Activated CD4-positive, alpha-beta T cell treated with anti-CD3 and anti-CD28 coated beads, Interleukin-2, Interleukin-6, amounts not matched to agents 100 ng/mL and 50 ng/mL, durations not matched to agents 16 hours and 8 hours (primary cell): ENCODE results near the gene GMPR.
"Not testable (repeated sequence)": the region's sequence is repeated elsewhere in the genome, so short reads cannot be mapped to it uniquely, and the experiment has no call there.

ENCODE experiments used
- DNase-seq: peaks from one replicate; pipeline ENCODE4 v3.0.0-alpha.2; 2020

GMPR gene

GRCh38 chr6:16251706-16252105 is 13.3 kb downstream of the GMPR start:
- no peak for DNase-seq

GRCh38 chr6:16252686-16253299 is 14.4 kb downstream of the GMPR start:
- DNase-seq: no peak

GRCh38 chr6:16253399-16254144 is 15.2 kb downstream of the GMPR start:
- no peak for DNase-seq

DNA sequence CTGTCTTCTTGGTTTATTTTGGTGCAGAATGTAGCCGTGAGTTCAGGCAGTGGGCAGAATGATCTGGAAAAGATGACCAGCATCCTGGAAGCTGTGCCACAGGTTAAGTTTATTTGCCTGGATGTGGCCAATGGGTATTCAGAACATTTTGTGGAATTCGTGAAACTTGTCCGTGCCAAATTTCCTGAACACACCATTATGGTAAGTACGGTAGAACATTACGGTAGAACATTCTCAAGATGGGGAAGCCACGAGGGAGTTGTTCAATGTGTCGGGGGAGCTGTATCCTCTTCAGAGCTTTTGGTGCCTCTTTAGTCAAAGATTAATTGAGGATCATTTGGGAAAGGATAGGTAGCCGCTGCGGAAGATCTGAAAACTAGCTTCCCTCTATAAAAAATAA is 16.1 kb downstream of the GMPR start:
- no peak for DNase-seq

DNA sequence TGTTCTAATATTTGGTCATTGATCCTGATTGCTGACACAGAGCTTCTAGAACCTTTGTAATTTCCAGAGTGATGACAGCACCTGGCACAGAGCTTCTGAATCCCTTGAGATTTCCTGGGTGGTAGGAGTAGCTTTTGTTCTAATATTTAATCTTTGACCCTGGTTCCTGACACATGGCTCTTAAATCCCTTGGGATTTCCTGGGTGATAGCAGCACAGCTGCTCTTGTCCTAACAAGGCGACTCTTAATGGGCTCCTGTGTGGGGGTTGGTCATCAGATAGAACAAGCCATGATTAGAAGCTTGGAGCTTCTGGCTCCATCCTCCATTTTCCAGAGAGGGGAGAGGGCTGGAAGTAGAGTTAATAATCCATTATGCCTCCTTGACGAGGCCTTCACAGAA is 18.4 kb downstream of the GMPR start:
- no peak for DNase-seq

- no peak for DNase-seq
Observed at GRCh38 chr6:16257999-16258708, 19.8 kb downstream of the GMPR start.

DNA sequence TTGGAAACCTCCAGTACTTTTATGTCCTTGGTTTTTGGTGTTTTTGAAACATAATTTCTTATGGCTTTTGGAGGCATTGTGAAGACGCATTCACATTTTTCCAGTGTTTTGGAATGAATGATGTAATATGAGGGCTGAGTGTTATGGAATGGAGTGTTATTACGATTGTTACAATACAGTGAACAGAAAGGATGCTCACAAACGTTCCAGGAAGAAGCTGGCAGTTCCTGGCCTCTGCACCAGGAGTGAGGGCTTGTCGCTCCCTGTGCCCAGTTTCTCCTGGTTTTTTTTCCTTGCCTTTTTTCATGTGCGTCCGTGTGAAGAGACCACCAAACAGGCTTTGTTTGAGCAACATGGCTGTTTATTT is 20.3 kb downstream of the GMPR start:
- no peak for DNase-seq

- not testable (repeated sequence) for DNase-seq
Observed at GRCh38 chr6:16259604-16260003, 21.2 kb downstream of the GMPR start.

GRCh38 chr6:16260602-16261001 is 22.2 kb downstream of the GMPR start:
- DNase-seq: not testable (repeated sequence)

- DNase-seq: not testable (repeated sequence)
Observed at GRCh38 chr6:16262773-16263172, 24.4 kb downstream of the GMPR start.

DNA sequence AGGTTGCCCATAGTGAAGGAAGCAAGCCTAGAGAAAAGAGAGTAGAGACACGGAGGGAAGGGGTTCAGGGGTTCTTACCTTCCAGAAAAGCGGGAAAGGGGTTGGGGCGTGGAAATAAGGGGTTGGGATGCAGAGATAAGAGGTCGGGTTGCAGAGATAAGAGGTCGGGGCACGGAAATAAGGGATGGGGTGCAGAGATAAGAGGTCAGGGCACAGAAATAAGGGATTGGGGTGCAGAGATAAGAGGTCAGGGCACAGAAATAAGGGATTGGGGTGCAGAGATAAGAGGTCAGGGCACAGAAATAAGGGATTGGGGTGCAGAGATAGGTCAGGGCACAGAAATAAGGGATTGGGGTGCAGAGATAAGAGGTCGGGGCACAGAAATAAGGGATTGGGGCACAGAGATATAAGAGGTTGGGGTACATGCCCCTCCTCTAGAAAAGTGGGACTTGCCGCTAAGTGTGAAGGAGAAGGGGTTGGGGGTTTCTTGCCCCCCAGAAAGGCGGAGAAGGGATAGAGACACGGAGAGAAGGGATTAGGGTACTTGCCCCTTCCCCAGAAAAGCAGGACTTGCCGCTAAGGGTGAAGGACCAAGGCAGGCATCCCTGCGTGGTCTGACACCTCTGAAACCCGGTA is 25.2 kb downstream of the GMPR start:
- DNase-seq: not testable (repeated sequence)

DNA sequence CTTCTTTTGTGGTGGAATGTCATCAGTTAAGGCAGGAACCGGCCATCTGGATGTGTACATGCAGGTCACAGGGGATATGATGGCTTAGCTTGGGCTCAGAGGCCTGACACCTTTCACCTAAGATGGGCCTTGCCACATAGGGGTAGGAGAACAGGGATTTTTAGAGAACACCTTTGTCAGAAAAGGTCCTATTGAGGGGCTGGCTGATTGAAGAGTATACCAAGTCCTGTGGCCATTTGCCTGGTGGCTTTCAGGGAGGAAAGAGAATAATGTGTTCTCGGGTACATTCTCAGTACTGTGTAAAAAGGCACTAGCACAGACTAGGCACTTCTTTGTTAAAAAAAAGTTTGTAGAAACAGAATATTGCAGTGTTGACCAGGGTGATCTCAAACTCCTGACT is 26.4 kb downstream of the GMPR start:
- no peak for DNase-seq

DNA sequence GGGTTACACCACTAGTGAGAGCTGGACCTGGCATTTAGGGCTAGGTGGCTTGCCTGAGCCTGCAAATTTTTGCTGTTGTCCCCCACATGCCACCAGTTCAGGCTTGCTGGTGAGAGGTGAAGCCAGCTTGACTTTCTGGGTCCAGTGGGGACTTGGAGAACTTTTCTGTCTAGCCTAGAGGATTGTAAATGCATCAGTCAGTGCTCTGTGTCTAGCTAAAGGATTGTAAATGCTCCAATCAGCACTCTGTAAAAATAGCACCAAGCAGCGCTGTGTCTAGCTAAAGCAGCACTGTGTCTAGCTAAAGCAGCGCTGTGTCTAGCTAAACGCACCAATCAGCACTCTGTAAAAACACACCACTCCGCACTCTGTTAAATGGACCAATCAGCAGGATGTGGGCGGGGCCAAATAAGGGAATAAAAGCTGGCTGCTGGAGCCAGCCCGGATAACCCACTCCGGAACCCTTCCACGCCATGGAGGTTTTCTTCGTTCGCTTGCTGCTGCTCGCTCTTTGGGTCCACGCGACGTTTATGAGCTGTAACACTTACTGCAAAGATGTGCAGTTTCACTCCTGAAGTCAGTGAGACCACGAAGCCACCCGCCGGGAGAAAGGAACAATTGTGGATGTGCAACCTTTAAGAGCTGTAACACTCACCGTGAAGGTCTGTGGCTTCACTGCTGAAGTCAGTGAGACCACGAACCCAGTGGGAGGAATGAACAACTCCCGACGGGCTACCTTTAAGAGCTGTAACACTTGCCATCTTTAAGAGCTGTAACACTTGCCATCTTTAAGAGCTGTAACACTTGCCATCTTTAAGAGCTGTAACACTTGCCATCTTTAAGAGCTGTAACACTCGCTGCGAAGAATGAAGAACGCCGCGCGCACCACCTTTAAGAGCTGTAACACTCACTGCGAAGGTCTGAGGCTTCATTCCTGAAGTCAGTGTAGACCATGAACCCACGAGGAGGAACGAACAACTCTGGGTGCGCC is 27.3 kb downstream of the GMPR start:
- no peak for DNase-seq

- no peak for DNase-seq
Observed at GRCh38 chr6:16267428-16268263, 29.3 kb downstream of the GMPR start.

GRCh38 chr6:16269442-16270070 is 31.2 kb downstream of the GMPR start:
- DNase-seq: not testable (repeated sequence)

DNA sequence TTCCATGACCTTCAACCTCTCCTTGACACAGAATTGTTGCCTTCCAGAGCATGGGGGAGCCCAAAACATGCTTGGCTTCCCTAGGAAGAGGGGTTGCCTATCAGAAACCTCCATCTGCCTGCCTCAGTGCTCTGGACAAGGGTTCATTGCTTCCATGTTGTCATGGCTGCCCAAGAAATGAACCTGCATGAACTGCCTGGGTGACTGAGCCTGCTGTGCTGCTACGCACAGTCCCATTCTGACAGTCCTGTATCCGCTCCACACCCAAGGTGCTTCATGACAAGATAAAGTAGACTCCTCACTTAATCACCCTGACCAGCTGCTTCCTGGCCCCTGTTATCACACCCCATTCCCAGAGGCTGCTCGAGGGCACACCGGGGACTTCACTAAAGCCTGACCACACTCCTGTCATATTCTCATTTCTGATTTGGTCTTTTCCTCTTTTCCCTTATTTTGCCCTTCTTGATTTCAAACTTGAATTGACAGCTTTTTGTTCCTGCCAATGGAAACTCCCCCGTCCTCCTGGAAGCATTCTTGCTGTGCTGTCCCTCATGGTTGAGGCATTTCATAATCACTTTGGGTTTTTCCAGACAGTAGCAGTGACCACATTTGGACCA is 31.9 kb downstream of the GMPR start:
- DNase-seq: no peak

DNA sequence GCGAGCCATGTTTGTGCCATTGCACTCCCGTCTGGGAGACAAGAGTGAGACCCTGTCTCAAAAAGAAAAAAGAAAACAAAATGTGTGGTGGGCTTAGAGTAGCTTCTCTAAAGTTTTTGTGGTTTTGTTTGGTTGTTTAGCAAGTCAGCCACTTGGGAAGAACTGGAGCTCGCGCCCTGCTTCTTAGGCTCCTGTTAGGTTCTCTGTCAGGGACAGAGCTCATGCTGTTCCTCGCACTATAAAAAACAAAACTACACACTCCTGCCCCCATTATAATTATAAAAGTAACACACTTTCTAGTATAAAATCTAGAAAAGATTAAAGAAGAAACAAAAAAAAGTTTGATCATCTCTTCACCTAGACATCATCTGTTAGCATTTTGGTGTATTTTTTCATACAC is 33.0 kb downstream of the GMPR start:
- no peak for DNase-seq

- no peak for DNase-seq
Observed at GRCh38 chr6:16272201-16272600, 33.8 kb downstream of the GMPR start.

- DNase-seq: no peak
Observed at GRCh38 chr6:16273256-16273655, 34.9 kb downstream of the GMPR start.

GRCh38 chr6:16274483-16274882 is 36.1 kb downstream of the GMPR start:
- DNase-seq: no peak
